ENCODE results near the gene ARMCX6. TPM values are rescaled to one million over a fixed set of nuclear protein-coding genes. Genes with fewer than 3 reads are reported as not detected.
"Not testable (repeated sequence)": the region's sequence is repeated elsewhere in the genome, so short reads cannot be mapped to it uniquely, and the experiment has no call there.

ARMCX6 gene
- total RNA-seq, 1 donor from 2014 or later: 85.3 TPM

GRCh38 chrX:101605146-101605545 is 12.7 kb downstream of the ARMCX6 start:
- H3K36me3 Mint-ChIP-seq: no peaks in the 10 kb centered on the region
- H3K9me3 Mint-ChIP-seq: peaks cover 11% of the 10 kb centered on the region
- no peak for DNase-seq (ENCODE audit: low spot score in 2 of 2, unreplicated experiment in 2 of 2)
- no peaks in the 10 kb centered on the region for H3K27me3 Mint-ChIP-seq (ENCODE audit: low read depth)
- H3K4me1 Mint-ChIP-seq: peaks cover 16% of the 10 kb centered on the region
- TF ChIP-seq CTCF (IDR thresholded peaks at IDR 0.05; ENCODE audit: unreplicated experiment): no peak
- no peak overlapping the region for H3K27ac Mint-ChIP-seq
- no peak overlapping the region for H3K4me3 Mint-ChIP-seq

GRCh38 chrX:101602077-101602476 is 15.7 kb downstream of the ARMCX6 start:
- Mint-ChIP-seq H3K36me3 (no peaks in the 10 kb centered on the region), H3K9me3 (peaks cover 7% of the 10 kb centered on the region), H3K4me1 (peaks cover 16% of the 10 kb centered on the region), H3K27me3 (ENCODE audit: low read depth) (no peaks in the 10 kb centered on the region), H3K4me3 (no peak overlapping the region), H3K27ac (no peak overlapping the region)
- no peak for TF ChIP-seq CTCF (IDR thresholded peaks at IDR 0.05; ENCODE audit: unreplicated experiment)
- DNase-seq (ENCODE audit: low spot score in 2 of 2, unreplicated experiment in 2 of 2): no peak

- H3K4me1 Mint-ChIP-seq: peaks cover 14% of the 10 kb centered on the region
Observed at GRCh38 chrX:101599592-101599991, 18.2 kb downstream of the ARMCX6 start.

GRCh38 chrX:101595739-101596419 is 21.9 kb downstream of the ARMCX6 start:
- peaks cover 11% of the 10 kb centered on the region for H3K9me3 Mint-ChIP-seq
- DNase-seq (ENCODE audit: low spot score in 2 of 2, unreplicated experiment in 2 of 2): no peak
- no peak overlapping the region for H3K27ac Mint-ChIP-seq
- no peaks in the 10 kb centered on the region for H3K27me3 Mint-ChIP-seq (ENCODE audit: low read depth)
- no peak overlapping the region for H3K4me3 Mint-ChIP-seq
- TF ChIP-seq CTCF (IDR thresholded peaks at IDR 0.05; ENCODE audit: unreplicated experiment): peak; percentile 60
- H3K36me3 Mint-ChIP-seq: no peaks in the 10 kb centered on the region
- peaks cover 2% of the 10 kb centered on the region for H3K4me1 Mint-ChIP-seq

More at GRCh38 chrX:101599592-101599991, 18.2 kb downstream of the ARMCX6 start:
- H3K27ac Mint-ChIP-seq; H3K9me3 Mint-ChIP-seq; H3K36me3 Mint-ChIP-seq; H3K27me3 Mint-ChIP-seq (ENCODE audit: low read depth); H3K4me3 Mint-ChIP-seq; DNase-seq (ENCODE audit: low spot score in 2 of 2, unreplicated experiment in 2 of 2): not testable (repeated sequence)

Other genes starting within 250 kb of the ARMCX6 start
- gene BTK, start 231.8 kb downstream of the ARMCX6 start, total RNA-seq: 0.07 to 0.42 TPM (median 0.20 TPM) in 3 replicates
- 298 to 311 TPM (median 303 TPM) in 3 replicates for gene RPL36A, start 227.0 kb downstream of the ARMCX6 start, total RNA-seq
- gene GLA, start 210.1 kb downstream of the ARMCX6 start, total RNA-seq: 23.8 to 25.0 TPM (median 24.2 TPM) in 3 replicates
- gene HNRNPH2, start 209.8 kb downstream of the ARMCX6 start, total RNA-seq: 60.8 to 63.0 TPM (median 61.6 TPM) in 3 replicates
- 29.0 to 30.8 TPM (median 29.4 TPM) in 3 replicates for gene ARMCX4, start 132.5 kb downstream of the ARMCX6 start, total RNA-seq
- gene ARMCX1, start 67.5 kb downstream of the ARMCX6 start, total RNA-seq: 24.8 to 25.1 TPM (median 25.0 TPM) in 3 replicates
- 58.7 to 61.6 TPM (median 59.9 TPM) in 3 replicates for gene ARMCX3, start 5.2 kb upstream of the ARMCX6 start, total RNA-seq
- 110 to 119 TPM (median 116 TPM) in 3 replicates for gene ARMCX2, start 41.9 kb upstream of the ARMCX6 start, total RNA-seq